SU-DHL-6 (cell line): ENCODE data around the gene ELMOD3.
"Not testable (repeated sequence)": the region's sequence is repeated elsewhere in the genome, so short reads cannot be mapped to it uniquely, and the experiment has no call there.

ENCODE experiments used
- H2AFZ ChIP-seq: fragments of 200-600 bp; sonication (generic); 2 replicates; pipeline ENCODE4 v1.6.1; 2014; ENCODE audit warnings: low read depth, mild to moderate bottlenecking, moderate library complexity, mixed read lengths, antibody characterized with exemption, low read length; ENCODE audit not compliant: severe bottlenecking
- H3F3A ChIP-seq: fragments of 200-600 bp; shearing (Covaris generic); 2 replicates; pipeline ENCODE4 v1.6.0; 2016; ENCODE audit warnings: antibody characterized with exemption, mild to moderate bottlenecking; ENCODE audit not compliant: insufficient read depth
- H3K27ac ChIP-seq: fragments of 200-600 bp; sonication (generic); 2 replicates; pipeline ENCODE4 v1.5.1; 2016; ENCODE audit warnings: low read depth, mild to moderate bottlenecking, low read length, moderate library complexity, mixed read lengths
- H3K27me3 ChIP-seq: fragments of 200-600 bp; sonication (generic), shearing (Covaris generic); 2 replicates; pipeline ENCODE4 v1.6.0; 2014; ENCODE audit warnings: mild to moderate bottlenecking, low read length
- H3K36me3 ChIP-seq: fragments of 200-600 bp; sonication (generic); 2 replicates; pipeline ENCODE4 v1.6.1; 2014; ENCODE audit warnings: mild to moderate bottlenecking, low read length, mixed read lengths
- H3K4me2 ChIP-seq: fragments of 300-600, 200-600 bp; shearing (Covaris generic), sonication (generic); 2 replicates; pipeline ENCODE4 v1.6.0; 2014; ENCODE audit warnings: low read length, low read depth, mild to moderate bottlenecking; ENCODE audit not compliant: poor library complexity, severe bottlenecking
- H3K4me3 ChIP-seq: fragments of 200-600 bp; sonication (generic); 2 replicates; pipeline ENCODE4 v1.5.1; 2014; ENCODE audit warnings: antibody characterized with exemption, low read length, mild to moderate bottlenecking, mixed read lengths; ENCODE audit not compliant: insufficient read depth, poor library complexity, severe bottlenecking
- H3K79me2 ChIP-seq: fragments of 200-600 bp; sonication (generic); 2 replicates; pipeline ENCODE4 v1.6.1; 2014; ENCODE audit warnings: mild to moderate bottlenecking, low read length, moderate library complexity; ENCODE audit not compliant: insufficient read depth
- H3K9ac ChIP-seq: fragments of 200-600 bp; sonication (generic); 2 replicates; pipeline ENCODE4 v1.7.0; 2014; ENCODE audit warnings: mild to moderate bottlenecking, low read length
- H3K9me2 ChIP-seq: fragments of 200-600 bp; sonication (generic); replicated peaks from 2 replicates; pipeline ENCODE4 v1.6.1; 2014; ENCODE audit warnings: low read length; ENCODE audit not compliant: insufficient read depth
- H3K9me3 ChIP-seq: fragments of 200-600 bp; sonication (generic); 2 replicates; pipeline ENCODE4 v1.6.1; 2014; ENCODE audit warnings: low read length, mixed read lengths; ENCODE audit not compliant: insufficient read depth
- H4K20me1 ChIP-seq: fragments of 200-600 bp; sonication (generic); 2 replicates; pipeline ENCODE4 v1.6.1; 2014; ENCODE audit warnings: low read depth, mild to moderate bottlenecking, antibody characterized with exemption, low read length, moderate library complexity, mixed read lengths
- EZH2phosphoT487 ChIP-seq: fragments of 200-600 bp; sonication (generic), shearing (Covaris generic); conservative IDR thresholded peaks from 2 replicates; pipeline ENCODE4 v1.6.1; 2018; ENCODE audit warnings: mild to moderate bottlenecking, antibody characterized with exemption, low read length, moderate library complexity, mixed read lengths
- TF ChIP-seq, protein P1 (sequence below): fragments of 200-600 bp; sonication (generic); IDR thresholded peaks from one replicate; pipeline ENCODE4 v1.5.1; 2017; ENCODE audit warnings: antibody characterized with exemption, mild to moderate bottlenecking, low read length, moderate library complexity; ENCODE audit not compliant: insufficient read depth, poor library complexity, severe bottlenecking

Gene ELMOD3

DNA sequence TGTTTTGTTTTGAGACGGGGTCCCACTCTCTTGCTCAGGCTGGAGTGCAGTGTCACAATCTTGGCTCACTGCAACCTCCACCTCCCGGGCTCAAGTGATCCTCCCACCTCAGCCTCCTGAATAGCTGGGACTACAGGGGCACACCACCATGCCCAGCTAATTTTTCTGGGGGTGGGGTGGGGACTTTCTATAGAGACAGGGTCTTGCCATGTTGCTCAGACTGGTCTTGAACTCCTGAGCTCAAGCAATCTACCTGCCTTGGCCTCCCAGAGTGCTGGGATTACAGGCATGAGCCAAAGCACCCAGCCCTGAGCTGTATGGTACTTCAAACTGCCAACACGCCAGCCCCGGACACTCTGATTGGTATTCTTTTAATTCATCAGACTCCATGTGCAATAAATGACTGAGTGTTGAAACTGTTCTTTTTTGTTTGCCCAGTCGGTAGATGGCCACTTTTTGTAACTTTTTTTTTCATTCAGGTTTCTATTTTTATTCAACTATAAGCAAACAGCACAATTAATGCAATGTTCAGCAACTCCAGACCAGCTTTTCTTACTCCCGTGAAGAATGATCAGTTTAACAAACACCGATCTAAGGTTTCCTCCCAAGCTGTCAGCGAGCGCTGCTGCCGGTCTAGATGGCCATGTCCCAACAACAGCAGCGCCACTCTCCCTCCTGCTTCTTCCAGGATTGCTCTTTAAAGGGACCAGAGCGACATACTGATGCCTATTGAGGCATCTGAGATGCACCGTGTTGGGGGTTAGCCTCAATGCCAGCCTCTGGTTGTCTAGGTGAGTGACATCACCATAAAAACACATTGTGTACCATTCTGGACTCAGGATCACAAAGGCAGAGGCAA lies 14.3 kb upstream of the ELMOD3 start:
- no peak overlapping the region for H3K27ac ChIP-seq
- no peaks in the 10 kb centered on the region for H3K9me2 ChIP-seq
- no peaks in the 10 kb centered on the region for H3K36me3 ChIP-seq
- no peak overlapping the region for H3K4me2 ChIP-seq
- H4K20me1 ChIP-seq: no peaks in the 10 kb centered on the region
- H3K27me3 ChIP-seq: no peaks in the 10 kb centered on the region
- H3F3A ChIP-seq: no peaks in the 10 kb centered on the region
- H3K4me3 ChIP-seq: no peak overlapping the region
- no peak overlapping the region for H3K9ac ChIP-seq
- H3K79me2 ChIP-seq: no peaks in the 10 kb centered on the region
- no peak for TF ChIP-seq EZH2phosphoT487
- TF ChIP-seq, protein P1, sequence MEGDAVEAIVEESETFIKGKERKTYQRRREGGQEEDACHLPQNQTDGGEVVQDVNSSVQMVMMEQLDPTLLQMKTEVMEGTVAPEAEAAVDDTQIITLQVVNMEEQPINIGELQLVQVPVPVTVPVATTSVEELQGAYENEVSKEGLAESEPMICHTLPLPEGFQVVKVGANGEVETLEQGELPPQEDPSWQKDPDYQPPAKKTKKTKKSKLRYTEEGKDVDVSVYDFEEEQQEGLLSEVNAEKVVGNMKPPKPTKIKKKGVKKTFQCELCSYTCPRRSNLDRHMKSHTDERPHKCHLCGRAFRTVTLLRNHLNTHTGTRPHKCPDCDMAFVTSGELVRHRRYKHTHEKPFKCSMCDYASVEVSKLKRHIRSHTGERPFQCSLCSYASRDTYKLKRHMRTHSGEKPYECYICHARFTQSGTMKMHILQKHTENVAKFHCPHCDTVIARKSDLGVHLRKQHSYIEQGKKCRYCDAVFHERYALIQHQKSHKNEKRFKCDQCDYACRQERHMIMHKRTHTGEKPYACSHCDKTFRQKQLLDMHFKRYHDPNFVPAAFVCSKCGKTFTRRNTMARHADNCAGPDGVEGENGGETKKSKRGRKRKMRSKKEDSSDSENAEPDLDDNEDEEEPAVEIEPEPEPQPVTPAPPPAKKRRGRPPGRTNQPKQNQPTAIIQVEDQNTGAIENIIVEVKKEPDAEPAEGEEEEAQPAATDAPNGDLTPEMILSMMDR: no peak
- no peak overlapping the region for H2AFZ ChIP-seq
- H3K9me3 ChIP-seq: no peaks in the 10 kb centered on the region

DNA sequence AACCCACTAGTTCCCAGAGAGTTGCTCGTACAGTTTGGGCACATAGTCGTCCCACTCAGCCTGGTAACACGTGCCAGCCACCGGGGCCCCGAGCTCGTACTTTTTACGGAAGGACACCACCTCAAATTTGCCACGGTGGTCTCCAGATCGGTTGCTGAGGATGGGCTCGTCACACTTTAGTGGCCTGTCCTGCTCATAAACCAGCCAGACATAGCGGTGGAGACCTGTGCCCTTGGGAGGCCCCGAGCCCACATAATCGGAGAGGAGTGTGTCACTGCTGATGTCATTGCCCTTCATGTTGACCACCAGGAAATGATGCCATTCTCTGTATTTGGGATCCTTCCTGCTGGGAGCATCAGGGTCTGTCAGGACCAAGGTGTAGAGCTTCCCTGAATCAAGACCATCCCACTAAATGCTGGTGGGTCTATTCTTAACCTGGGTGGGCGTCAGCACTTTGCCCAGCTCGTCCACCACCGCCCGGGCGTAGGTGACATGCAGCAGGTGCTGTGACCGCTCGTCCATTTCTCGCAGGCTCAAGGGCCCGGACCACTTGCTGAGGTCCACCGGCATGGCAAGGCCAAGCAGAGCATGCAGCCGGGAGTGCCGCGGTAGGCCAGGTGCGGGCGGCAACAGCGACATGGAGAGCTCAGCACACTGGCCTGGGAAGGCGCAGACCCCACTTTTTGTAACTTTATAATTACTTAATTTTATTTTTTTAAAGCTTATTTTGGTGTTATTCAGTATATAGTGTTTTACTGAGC lies 13.1 kb upstream of the ELMOD3 start:
- H3K4me3 ChIP-seq: no peak overlapping the region
- H2AFZ ChIP-seq: no peak overlapping the region
- H4K20me1 ChIP-seq: no peaks in the 10 kb centered on the region
- H3K4me2 ChIP-seq: no peak overlapping the region
- no peak overlapping the region for H3K27ac ChIP-seq
- no peaks in the 10 kb centered on the region for H3K79me2 ChIP-seq
- TF ChIP-seq, protein P1: no peak
- no peak for TF ChIP-seq EZH2phosphoT487
- no peaks in the 10 kb centered on the region for H3K36me3 ChIP-seq
- H3K9me2 ChIP-seq: no peaks in the 10 kb centered on the region
- no peaks in the 10 kb centered on the region for H3F3A ChIP-seq
- no peaks in the 10 kb centered on the region for H3K9me3 ChIP-seq
- no peaks in the 10 kb centered on the region for H3K27me3 ChIP-seq
- H3K9ac ChIP-seq: no peak overlapping the region

DNA sequence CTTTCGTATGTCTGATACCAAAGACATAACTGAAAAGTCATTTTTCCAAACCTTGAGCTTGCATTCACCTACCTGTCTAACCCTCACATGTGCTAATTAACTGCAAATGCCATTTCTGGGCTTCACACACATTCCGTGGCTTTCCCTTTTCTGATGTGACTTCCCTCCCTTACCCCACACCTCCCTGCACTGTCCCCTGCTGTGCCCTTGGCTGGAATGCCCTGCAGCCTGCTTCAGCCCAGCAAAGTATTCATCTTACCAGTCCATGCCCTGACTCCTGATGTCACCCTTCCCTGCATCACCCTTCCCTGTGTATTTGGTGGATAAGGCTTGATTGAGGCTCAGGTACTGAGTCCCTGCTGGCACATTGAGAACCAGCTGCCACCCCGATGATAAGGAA lies 12.4 kb upstream of the ELMOD3 start:
- Histone ChIP-seq H3K36me3 (no peaks in the 10 kb centered on the region), H3K4me2 (no peak overlapping the region), H3K9me2 (no peaks in the 10 kb centered on the region), H3K27me3 (no peaks in the 10 kb centered on the region), H3F3A (no peaks in the 10 kb centered on the region), H4K20me1 (no peaks in the 10 kb centered on the region), H3K79me2 (no peaks in the 10 kb centered on the region), H3K9me3 (no peaks in the 10 kb centered on the region), H3K9ac (no peak overlapping the region), H3K27ac (no peak overlapping the region), H3K4me3 (no peak overlapping the region), H2AFZ (no peak overlapping the region)
- TF ChIP-seq, protein P1: no peak
- TF ChIP-seq EZH2phosphoT487: no peak

DNA sequence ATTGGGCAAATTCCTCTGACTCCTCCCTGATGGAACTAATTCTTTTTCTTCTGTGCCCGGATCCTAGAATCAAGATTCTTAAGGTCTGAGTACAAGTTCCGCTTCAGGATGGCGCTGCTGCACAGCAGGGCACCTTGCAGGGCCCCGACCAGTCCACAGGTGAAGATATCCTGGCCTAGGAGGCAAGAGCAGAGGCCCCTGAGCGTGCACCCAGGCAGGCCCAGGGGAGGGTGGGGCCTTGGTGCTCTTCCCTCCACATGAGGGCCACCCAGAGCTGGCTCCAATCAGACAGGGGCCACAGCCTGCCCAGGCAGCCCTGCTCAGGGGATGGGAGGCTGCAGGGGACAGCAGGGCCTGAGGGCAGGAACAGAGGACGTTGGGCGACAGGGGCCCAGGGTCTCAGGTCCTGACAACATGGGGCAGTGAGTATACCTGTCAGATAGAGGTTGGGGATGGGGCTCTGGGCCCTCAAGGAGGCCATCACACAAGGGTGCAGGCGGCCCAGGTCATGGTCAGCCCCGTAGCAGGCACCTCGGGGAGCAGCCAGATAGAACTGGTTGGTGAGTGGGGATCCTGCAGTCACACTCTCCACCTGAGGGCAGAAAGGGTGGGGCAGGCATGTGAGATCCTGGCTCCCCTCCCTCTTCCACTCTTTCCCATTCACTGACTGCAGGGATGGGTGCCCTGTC lies 11.2 kb upstream of the ELMOD3 start:
- not testable (repeated sequence) for H3K36me3 ChIP-seq, H3F3A ChIP-seq, H2AFZ ChIP-seq, H3K79me2 ChIP-seq, H4K20me1 ChIP-seq, H3K9me2 ChIP-seq, H3K4me3 ChIP-seq, H3K9me3 ChIP-seq, H3K4me2 ChIP-seq, H3K27me3 ChIP-seq, H3K9ac ChIP-seq, H3K27ac ChIP-seq
